GM19328 (cell line): Measurements from ENCODE around the gene SHISA5.

Experiments used
- ATAC-seq: cut with Tn5 transposase; IDR thresholded peaks from one replicate; pipeline ENCODE4 v1.9.1; 2021; ENCODE audit warnings: mild to moderate bottlenecking, moderate library complexity; ENCODE audit not compliant: unreplicated experiment

SHISA5 gene

GRCh38 chr3:48419149-48419548 lies 84.8 kb downstream of the SHISA5 start:
- no peak for ATAC-seq

- ATAC-seq, result no peak
These were observed 85.3 kb downstream of the SHISA5 start for GRCh38 chr3:48418651-48419050.

DNA sequence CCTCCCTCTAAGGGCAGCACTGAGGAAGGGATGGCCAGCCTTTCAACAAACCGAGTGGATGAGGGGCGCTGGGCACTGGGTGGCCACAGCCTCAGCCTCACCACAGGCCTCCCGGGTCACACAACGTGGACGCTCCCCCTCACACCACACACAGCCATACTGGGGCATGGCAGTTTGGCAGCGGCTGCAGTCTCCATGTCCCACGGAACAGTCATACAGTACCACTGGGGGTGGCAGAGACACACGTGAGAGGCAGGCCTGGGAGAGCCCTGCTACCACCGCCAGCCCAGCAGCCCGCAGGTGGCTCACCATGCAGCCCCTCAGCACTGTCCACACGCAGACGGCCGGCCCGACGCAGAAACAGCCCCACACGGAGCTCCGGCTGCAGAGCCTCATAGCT lies 85.8 kb downstream of the SHISA5 start:
- no peak for ATAC-seq
